ENCODE measurements around the gene BCL2L1.
"Not testable (repeated sequence)": the region's sequence is repeated elsewhere in the genome, so short reads cannot be mapped to it uniquely, and the experiment has no call there.

The BCL2L1 gene

DNA sequence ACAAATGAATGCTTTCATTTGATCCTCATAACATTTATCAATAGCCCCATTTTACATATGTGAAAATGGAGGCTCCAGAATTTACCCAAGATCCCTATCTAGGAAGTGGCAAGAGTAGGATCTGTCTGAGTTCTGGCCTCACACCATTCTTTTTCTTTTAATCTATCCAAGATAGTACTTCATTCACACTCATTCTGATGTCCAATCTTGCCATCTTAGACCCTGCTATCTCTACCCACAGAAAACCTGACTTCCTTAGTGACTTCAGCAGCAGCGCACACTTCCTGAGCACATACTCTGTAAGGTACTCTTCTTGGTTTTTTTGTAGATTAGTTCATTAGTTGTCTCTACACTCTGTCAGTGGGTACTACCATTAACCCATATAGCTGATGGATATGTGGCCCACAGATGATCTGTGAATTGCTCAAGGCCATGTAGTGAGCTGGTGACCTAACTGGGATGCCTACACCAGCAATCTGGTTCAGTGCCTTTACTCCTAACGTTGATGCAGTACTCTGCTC lies 48.7 kb downstream of the BCL2L1 start:
- DNase-seq, result no peak

- DNase-seq, result no peak
Observed at GRCh38 chr20:31673435-31673834, 49.2 kb downstream of the BCL2L1 start.

DNA sequence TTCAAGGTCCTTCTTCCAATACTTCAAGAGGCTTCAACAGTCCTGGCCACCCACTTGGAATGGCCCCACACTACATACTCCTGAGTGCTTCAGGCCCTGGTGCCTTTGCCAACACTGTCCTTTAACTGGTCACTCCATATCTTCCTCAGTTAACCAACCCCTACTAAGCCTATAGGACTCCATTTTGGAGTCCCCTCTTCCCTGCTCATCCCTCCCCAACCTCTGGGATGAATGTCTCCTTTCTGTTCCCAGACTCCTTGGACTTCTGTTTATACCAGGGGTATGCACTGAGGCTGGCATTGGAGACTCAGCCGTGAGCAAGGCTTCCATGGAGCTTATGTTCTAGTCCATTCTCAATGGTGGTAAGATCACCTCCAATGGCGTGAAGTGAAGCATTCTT lies 51.3 kb downstream of the BCL2L1 start:
- DNase-seq, result no peak

- no peak for DNase-seq
Observed at GRCh38 chr20:31670371-31671228, 52.1 kb downstream of the BCL2L1 start.

DNA sequence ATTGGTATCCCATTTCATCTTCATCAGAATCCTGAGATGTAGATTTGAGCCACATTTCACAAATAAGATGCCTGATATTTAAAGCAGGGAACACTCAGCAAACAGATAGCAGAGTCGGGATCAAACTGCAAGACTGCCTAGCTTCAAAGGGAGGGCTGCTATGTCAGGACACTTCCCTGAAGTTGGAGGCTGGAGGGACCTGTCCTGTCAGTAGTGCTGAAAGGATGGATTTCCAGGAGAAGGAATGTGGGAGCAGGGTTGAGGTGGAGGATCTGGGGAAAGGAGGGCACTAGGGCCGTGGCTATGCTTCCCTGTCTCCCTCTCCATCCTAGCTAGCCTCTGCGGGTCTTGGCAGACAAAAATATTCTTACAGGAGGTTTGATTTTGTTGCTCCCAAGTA lies 52.8 kb downstream of the BCL2L1 start:
- no peak for DNase-seq

DNA sequence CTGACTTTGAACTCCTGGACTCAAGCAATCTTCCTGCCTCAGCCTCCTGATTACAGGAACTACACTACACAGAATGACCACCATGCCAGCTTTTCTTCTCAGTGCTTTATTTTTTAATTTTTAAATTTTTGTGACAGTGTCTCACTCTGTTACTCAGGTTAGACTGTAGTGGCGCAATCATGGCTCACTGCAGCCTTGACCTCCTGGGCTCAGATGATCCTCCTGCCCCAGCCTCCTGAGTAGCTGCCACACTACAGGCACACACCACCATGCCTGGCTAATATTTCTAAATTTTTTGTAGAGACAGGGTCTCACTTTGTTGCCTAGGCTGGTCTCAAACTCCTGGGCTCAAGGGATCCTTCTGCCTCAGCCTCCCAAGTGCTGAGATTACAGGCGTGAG lies 53.7 kb downstream of the BCL2L1 start:
- DNase-seq, result not testable (repeated sequence)

DNA sequence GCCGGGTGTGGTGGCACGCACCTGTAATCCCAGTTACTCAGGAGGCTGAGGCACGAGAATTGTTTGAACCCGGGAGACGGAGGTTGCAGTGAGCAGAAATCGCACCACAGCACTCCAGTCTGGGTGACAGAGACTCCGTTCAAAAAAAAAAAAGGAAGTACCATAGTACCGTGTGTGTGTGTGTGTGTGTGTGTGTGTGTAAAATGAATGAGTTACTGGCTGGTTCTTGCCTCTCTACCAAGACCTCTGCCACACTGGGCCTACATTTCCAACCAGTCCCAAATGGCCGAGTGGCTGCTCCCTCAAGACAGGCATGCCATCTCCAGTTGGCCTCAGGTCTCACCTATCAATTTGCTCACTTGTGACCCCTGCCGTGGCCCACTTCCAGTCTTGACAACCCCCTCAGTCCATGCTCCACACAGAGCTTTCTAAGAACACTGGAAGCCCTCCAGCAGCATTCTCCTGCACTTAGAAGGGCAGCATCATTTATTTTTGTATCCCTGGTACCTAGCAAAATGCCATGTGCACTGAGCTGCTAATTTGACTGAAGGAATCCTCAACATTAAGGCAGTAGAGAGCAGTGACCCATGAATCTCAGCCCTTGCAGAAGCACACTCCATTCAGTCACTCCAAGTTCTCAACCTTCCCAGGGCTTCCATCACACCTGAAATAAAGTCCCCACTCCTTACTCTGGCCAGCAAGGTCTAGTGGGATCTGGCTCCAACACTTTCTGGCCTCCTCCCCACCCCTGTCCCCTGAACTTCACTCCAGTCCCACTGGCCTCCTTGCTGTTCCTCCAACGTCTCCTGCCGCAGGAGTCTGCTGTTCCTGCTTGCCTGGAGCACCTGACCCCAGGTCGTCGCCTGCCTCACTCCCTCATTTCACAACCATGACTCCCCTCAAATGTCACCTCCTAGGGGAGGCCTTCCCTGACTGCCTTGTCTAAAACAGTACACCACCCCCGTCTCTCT lies 55.1 kb downstream of the BCL2L1 start:
- DNase-seq, result no peak

DNA sequence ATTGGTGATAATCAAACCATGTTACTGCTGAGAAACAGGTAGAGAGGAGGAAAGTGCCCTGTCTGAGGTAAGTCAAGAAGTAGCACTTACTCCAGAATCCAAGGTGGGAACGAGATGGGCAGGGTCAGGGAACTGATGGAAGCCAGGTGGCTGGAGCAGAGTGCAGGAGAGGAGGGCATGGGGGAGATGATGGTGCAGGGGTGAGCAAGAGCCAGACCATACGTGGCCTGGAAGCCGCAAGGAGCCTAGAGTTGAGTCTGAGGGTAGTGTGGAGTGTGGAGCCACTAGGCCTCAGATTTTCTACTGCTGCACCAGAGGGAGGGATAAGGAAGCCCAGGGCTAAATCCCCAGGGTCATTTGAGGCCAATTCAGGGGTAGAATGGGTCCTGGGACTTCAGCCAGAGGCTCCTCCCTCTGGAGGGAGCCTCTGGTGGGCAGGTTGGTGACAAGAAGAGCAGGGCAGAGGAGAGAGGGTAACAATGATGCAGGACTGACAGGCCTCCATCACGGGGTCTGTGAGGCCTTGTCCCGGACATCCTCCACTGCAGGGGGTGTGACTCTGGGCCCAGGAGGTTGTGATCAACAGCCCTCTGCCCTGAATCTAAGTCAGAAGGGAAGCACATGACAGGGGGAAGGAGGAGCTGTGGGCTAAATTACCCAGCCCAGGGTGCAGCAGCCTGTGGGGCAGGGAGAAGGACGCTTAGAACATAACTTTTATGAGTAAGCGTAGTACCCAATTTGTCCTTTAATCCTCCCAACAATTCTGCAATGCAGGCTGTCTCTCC lies 56.2 kb downstream of the BCL2L1 start:
- no peak for DNase-seq

- no peak for DNase-seq
Observed at GRCh38 chr20:31665753-31666152, 56.9 kb downstream of the BCL2L1 start.

GRCh38 chr20:31664696-31665354 lies 57.8 kb downstream of the BCL2L1 start:
- DNase-seq, result no peak

DNA sequence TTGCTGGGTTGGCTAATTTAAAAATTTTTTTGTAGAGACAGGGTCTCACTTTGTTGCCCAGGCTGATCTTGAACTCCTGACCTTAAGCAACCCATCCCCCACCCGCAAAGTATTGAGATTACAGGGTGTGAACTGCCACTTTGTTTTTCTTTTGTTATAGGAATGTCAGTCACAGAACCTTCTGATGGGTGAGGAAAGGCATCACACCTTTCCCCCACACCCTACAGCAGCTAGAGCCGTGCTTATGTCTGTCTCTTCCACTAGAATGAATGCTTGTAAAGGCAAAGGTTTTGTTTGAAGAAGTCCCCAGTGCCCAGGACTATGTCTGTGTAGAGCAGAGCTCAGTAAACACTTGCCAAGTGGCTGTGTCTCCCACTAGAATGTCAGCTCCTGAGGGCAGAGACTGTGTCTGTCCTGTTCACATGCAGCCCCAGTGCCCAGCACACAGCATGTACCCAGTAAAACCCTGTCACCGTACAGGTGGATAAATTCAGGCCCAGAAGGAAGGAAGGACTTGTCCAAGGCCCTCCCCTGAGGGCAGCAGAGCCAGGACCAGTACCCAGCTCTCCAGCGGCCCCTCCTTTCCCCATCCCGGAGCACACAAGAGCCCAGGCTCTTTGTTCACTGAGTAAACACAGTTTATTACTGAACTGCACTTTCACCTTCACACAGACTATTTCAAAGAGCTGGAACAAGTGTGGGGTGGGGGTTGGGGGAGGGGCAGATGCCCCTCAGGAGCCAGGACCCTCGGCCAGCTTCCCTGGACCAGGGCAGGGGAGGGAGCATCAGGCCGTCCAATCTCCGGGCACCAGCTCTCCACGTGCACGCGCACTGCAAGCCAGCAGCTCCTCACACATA lies 58.6 kb downstream of the BCL2L1 start:
- DNase-seq, result no peak

- DNase-seq, result no peak
Observed at GRCh38 chr20:31663524-31663837, 59.2 kb downstream of the BCL2L1 start.

DNA sequence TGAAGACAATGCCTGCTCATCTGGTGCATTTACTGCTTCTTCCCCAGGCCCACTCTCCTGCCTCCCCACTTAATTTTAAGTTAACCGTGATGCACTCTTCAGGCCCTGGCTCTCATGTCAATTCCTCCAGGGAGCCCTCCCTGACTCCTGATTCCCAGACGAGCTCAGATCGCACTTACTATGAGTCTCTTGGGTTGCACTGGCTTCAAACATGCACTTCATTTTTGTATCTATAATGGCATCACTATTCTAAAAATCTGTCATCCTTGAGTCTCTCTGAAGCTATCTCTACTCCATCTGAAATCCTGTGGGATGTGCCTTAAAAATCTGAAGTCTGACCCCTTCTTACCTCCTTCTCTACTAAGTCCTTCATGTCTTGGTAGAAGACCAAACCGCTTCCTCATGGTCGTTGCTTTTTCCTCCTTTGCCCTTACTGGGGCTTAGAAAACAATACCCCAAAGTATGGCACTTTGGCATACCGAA lies 60.3 kb downstream of the BCL2L1 start:
- no peak for DNase-seq

- DNase-seq, result peak; percentile 82
Observed at GRCh38 chr20:31661625-31662371, 60.9 kb downstream of the BCL2L1 start.

DNA sequence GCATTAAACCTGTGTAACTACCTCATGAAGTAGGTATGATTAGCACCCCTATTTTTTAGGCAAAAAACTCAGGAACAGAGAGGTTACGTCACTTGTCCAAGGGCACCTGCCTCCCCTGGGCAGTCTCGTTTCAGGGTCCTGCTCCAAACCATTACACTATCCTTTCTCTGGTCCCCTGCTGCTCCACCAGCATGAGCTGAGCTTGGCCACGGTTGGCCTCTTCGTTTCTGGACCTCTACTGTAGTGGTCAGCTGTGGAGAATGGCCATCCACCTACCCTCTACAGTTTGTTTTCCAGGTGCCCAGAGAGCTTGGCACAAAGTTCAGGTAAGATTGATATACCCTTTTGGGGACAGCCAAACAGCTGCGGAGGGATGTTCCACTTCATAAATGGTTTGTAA lies 68.1 kb downstream of the BCL2L1 start:
- DNase-seq, result no peak

DNA sequence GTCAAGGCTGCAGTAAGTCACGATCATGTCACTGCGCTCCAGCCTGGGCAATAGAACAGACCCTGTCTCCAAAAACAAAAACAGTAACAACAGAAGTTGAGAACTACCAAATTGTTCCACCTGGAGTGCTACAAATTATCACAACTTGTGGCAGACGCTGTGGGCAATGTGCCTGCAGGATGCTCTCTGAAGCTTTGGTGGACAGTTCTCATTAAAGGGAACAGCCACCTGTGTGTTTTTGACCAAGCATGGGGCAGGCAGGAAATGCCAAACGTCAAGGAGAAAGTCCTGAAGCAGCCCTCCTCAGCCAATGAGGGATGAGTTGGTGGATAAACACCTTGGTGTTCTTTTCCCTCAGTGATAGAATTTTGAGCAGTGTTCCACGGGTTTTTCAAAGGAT lies 69.1 kb downstream of the BCL2L1 start:
- no peak for DNase-seq

DNA sequence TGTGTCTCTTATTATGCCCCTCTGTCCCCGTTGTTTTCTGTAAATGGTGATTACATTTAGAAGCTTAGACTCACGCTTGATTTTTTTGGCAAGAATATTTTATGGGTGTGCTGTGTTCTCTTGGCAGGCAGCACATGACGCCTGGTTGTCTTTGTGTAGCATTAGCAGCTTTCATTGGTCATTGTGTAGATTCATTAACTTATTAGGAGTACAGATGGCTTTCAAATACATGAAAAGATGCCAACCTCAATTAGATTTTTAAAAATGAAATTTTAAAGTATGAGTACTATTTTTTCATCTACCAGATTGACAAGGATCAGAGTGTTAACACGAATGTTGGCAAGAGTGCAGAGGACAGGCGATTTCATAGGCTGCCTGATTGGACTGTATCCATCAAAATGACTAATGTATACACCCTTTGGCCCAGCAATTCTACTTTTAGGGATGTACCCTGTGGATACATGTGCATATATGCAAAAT lies 69.7 kb downstream of the BCL2L1 start:
- no peak for DNase-seq

DNA sequence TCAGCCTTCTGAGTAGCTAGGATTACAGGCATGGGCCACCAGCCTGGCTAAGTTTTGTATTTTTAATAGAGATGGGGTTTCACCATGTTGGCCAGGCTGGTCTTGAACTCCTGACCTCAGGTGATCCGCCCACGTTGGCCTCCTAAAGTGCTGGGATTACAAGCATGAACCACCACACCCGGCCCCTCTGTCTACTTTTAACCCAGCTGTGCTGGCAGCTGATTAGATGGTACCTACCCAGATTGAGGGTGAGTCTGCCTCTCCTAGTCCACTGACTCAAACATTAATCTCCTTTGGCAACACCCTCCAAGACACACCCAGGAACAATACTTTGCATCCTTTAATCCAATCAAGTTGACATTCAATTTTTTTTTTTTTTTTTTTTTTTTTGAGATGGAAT lies 74.6 kb downstream of the BCL2L1 start:
- not testable (repeated sequence) for DNase-seq

- no peak for DNase-seq
Observed at GRCh38 chr20:31644701-31645100, 78.0 kb downstream of the BCL2L1 start.

- no peak for DNase-seq
Observed at GRCh38 chr20:31643522-31643921, 79.1 kb downstream of the BCL2L1 start.

Measured in stimulated activated CD4-positive, alpha-beta T cell treated with anti-CD3 and anti-CD28 coated beads, Interleukin-15, amount 100 ng/mL, for 24 hours (primary cell).